Glutamatergic neuron (in vitro differentiated cells): ENCODE measurements around the gene GPRASP1. TPM values are rescaled to one million over a fixed set of nuclear protein-coding genes. Genes with fewer than 3 reads are reported as not detected.

Experiments
- DNase-seq: peaks from one replicate; pipeline ENCODE4 v3.0.0; 2022
- H3K27ac Mint-ChIP-seq: one replicate; pipeline ENCODE4 v1.8.0; 2020; ENCODE audit warnings: mild to moderate bottlenecking, mixed read lengths, inconsistent platforms; ENCODE audit not compliant: unreplicated experiment
- H3K27me3 Mint-ChIP-seq: one replicate; pipeline ENCODE4 v1.8.0; 2020; ENCODE audit warnings: mild to moderate bottlenecking, moderate library complexity, mixed read lengths, inconsistent platforms; ENCODE audit not compliant: unreplicated experiment
- H3K36me3 Mint-ChIP-seq: one replicate; pipeline ENCODE4 v1.8.0; 2020; ENCODE audit warnings: mild to moderate bottlenecking, mixed read lengths, inconsistent platforms; ENCODE audit not compliant: unreplicated experiment
- H3K4me1 Mint-ChIP-seq: one replicate; pipeline ENCODE4 v1.8.0; 2020; ENCODE audit warnings: mild to moderate bottlenecking, low read depth, mixed read lengths, inconsistent platforms; ENCODE audit not compliant: unreplicated experiment
- H3K4me3 Mint-ChIP-seq: one replicate; pipeline ENCODE4 v1.8.0; 2020; ENCODE audit warnings: mild to moderate bottlenecking, mixed read lengths, inconsistent platforms; ENCODE audit not compliant: unreplicated experiment
- H3K9me3 Mint-ChIP-seq: one replicate; pipeline ENCODE4 v1.8.0; 2020; ENCODE audit warnings: mild to moderate bottlenecking, moderate library complexity, mixed read lengths, inconsistent platforms; ENCODE audit not compliant: unreplicated experiment
- total RNA-seq: library from RNA; stranded (reverse); fragmentation: NEBNext Ultra II Directional; extraction: Animal tissue kit (Norgen Biotek cat#: 25700); gene quantifications from one replicate; pipeline ENCODE4 v1.2.1, GENCODE V29; 2021; ENCODE audit not compliant: unreplicated experiment
- TF ChIP-seq, protein P1 (sequence below): fragments of 200-600 bp; sonication (generic); IDR thresholded peaks from one replicate; pipeline ENCODE4 v1.5.0; 2021; ENCODE audit not compliant: partially characterized antibody, unreplicated experiment

Gene GPRASP1
- total RNA-seq, 1 donor from 2014 or later, result 9.8 TPM

- no peaks in the 10 kb centered on the region for H3K9me3 Mint-ChIP-seq
- H3K27me3 Mint-ChIP-seq, result no peaks in the 10 kb centered on the region
- H3K4me1 Mint-ChIP-seq, result no peaks in the 10 kb centered on the region
- H3K36me3 Mint-ChIP-seq, result no peaks in the 10 kb centered on the region
- TF ChIP-seq, protein P1, sequence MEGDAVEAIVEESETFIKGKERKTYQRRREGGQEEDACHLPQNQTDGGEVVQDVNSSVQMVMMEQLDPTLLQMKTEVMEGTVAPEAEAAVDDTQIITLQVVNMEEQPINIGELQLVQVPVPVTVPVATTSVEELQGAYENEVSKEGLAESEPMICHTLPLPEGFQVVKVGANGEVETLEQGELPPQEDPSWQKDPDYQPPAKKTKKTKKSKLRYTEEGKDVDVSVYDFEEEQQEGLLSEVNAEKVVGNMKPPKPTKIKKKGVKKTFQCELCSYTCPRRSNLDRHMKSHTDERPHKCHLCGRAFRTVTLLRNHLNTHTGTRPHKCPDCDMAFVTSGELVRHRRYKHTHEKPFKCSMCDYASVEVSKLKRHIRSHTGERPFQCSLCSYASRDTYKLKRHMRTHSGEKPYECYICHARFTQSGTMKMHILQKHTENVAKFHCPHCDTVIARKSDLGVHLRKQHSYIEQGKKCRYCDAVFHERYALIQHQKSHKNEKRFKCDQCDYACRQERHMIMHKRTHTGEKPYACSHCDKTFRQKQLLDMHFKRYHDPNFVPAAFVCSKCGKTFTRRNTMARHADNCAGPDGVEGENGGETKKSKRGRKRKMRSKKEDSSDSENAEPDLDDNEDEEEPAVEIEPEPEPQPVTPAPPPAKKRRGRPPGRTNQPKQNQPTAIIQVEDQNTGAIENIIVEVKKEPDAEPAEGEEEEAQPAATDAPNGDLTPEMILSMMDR, result no peak
- H3K4me3 Mint-ChIP-seq, result no peak overlapping the region
- DNase-seq, result no peak
- H3K27ac Mint-ChIP-seq, result no peak overlapping the region
These were observed 46.2 kb downstream of the GPRASP1 start for GRCh38 chrX:102697494-102697893.

Other genes starting within 250 kb of the GPRASP1 start
- gene NXF2B, start 211.5 kb upstream of the GPRASP1 start, total RNA-seq, result 0.74 TPM
- 3.7 TPM for gene TCP11X2, start 179.7 kb upstream of the GPRASP1 start, total RNA-seq
- 213 TPM for gene TMSB15A, start 134.7 kb upstream of the GPRASP1 start, total RNA-seq
- 16.2 TPM for gene ARMCX5, start 52.0 kb upstream of the GPRASP1 start, total RNA-seq
- 24.6 TPM for gene GPRASP2, start 61.0 kb downstream of the GPRASP1 start, total RNA-seq
- gene GPRASP3, start 69.3 kb downstream of the GPRASP1 start, total RNA-seq, result 19.4 TPM